Adrenal gland (tissue), 12 donors: ENCODE data around the gene KCNMA1. TPM values are rescaled to one million over a fixed set of nuclear protein-coding genes. Genes with fewer than 3 reads are reported as not detected.

Experiments used
- DNase-seq, 7 donors: peaks; one replicate each; pipeline ENCODE4 v3.0.0-alpha.2; 2019 to 2020
- H3K27ac ChIP-seq, 5 donors: fragments of 200-600 bp; sonication (generic) in 4 of 5; 1 replicate in 3 of 5; 2 replicates in 2 of 5; pipeline versions ENCODE4 v1.5.1 to v1.8.0; 2016 to 2020; ENCODE audit warnings: mild to moderate bottlenecking in 1 of 5
- H3K27me3 ChIP-seq: fragments of 200-600 bp; 2 replicates; pipeline ENCODE4 v1.8.0; 2021
- H3K36me3 ChIP-seq, 2 donors: fragments of 200-600 bp; replicated peaks in 1 of 2; 1 replicate in 1 of 2; 2 replicates in 1 of 2; pipeline versions ENCODE4 v1.5.1 to v1.8.0; 2018 to 2022
- H3K4me1 ChIP-seq, 2 donors: fragments of 200-600 bp; replicated peaks in 1 of 2; 1 replicate in 1 of 2; 2 replicates in 1 of 2; pipeline versions ENCODE4 v1.5.1 to v1.8.0; 2018 to 2021
- H3K4me3 ChIP-seq, 4 donors: fragments of 200-600 bp; sonication (generic) in 3 of 4; one replicate each; pipeline ENCODE4 v1.5.1; 2016 to 2018
- H3K9me3 ChIP-seq, 3 donors: fragments of 200-600 bp; sonication (generic) in 1 of 3; replicated peaks in 1 of 3; 1 replicate in 2 of 3; 2 replicates in 1 of 3; pipeline versions ENCODE4 v1.5.1 to v1.8.0; 2016 to 2021
- CTCF ChIP-seq, 6 experiments: fragments of 450-650 bp in 4 of 6; fragments of 200-600 bp in 2 of 6; sonication (generic) in 1 of 6; IDR thresholded peaks; 1 replicate in 5 of 6; 2 replicates in 1 of 6; pipeline versions ENCODE4 v1.5.1 to v1.8.0; 2016 to 2021; ENCODE audit warnings: antibody characterized with exemption in 6 of 6, mild to moderate bottlenecking in 2 of 6, moderate library complexity in 1 of 6
- POLR2A ChIP-seq, 2 donors: fragments of 450-650 bp; IDR thresholded peaks; one replicate each; pipeline ENCODE4 v1.6.1; 2017; ENCODE audit warnings: antibody characterized with exemption in 2 of 2, mild to moderate bottlenecking in 2 of 2, moderate library complexity in 1 of 2
- WGBS, 4 donors: extraction: QIAGEN DNeasy Blood & Tissue Kit in 2 of 4; methylation state at CpG; one replicate each; pipeline versions ENCODE4 v1.1.5 to v1.1.7; 2013 to 2017; 5-methylcytosine and 5-hydroxymethylcytosine counted together
- intact Hi-C, 2 donors: fragments of 100-400 bp; cut with DNase I; formaldehyde crosslinking; loops; one replicate each; pipeline versions ENCODE4 v1.14.1 to v1.15.0; 2022 to 2023
- polyA plus RNA-seq, 3 donors: library from polyadenylated mRNA; stranded (reverse); fragments of 200-250 nt in 2 of 3; fragments of 350-450 nt in 1 of 3; fragmentation: Illumina TruSeq in 1 of 3; extraction: RNeasy Lipid Tissue Mini Kit (QIAGEN cat#74804) in 1 of 3; gene quantifications; one replicate each; pipeline ENCODE4 v1.2.3, GENCODE V29; 2013 to 2014
- total RNA-seq, 9 donors: library from RNA; depleted of rRNA in 4 of 9; stranded (reverse); fragments of >200 nt in 4 of 9; fragments of 120-200 nt in 1 of 9; fragmentation: NEBNext Ultra II Directional in 1 of 9; extraction: Animal tissue kit (Norgen Biotek cat#: 25700) in 1 of 9; gene quantifications; one replicate each; pipeline versions ENCODE4 v1.1.0 to v1.2.4, GENCODE V29; 2013 to 2023
- donor health status: healthy with polysubstance abuse.
- donor health status: Bipolar disorder and iron deficiency.
- donor health status: DM: yes; HTN: yes; CAD: no.
- donor health status: DM: no; HTN: no; CAD: no.
- donor health status: DM: no; HTN: no; CAD: no.
- donor health status: DM: yes; HTN: yes; CAD: no.

The KCNMA1 gene
- total and polyA plus RNA-seq, 12 donors = 6.4 to 37.7 (median 13.4) TPM

GRCh38 chr10:77482072-77482471 lies 155.5 kb downstream of the KCNMA1 start:
- no peaks in the 10 kb centered on the region for H3K36me3 ChIP-seq
- no peak overlapping the region for H3K27ac ChIP-seq
- 44 to 80% (median 67%) methylated on average over 2 of the region's 2 CpGs for WGBS, 4 donors
- H3K27me3 ChIP-seq = no peaks in the 10 kb centered on the region
- no peaks in the 10 kb centered on the region for H3K9me3 ChIP-seq
- no peak overlapping the region for H3K4me3 ChIP-seq
- no peaks in the 10 kb centered on the region for H3K4me1 ChIP-seq
- intact Hi-C loops = no loop called here
- TF ChIP-seq POLR2A (IDR thresholded peaks at IDR 0.05) (no peak), CTCF (IDR thresholded peaks at IDR 0.05) (no peak)
- no peak for DNase-seq

GRCh38 chr10:77479586-77479985 lies 158.0 kb downstream of the KCNMA1 start:
- no peaks in the 10 kb centered on the region for H3K4me1 ChIP-seq
- intact Hi-C loops = no loop called here
- 72 to 77% (median 74%) methylated on average over 8 of the region's 8 CpGs for WGBS, 4 donors

GRCh38 chr10:77478962-77479359 lies 158.6 kb downstream of the KCNMA1 start:
- Histone ChIP-seq H3K9me3 (no peaks in the 10 kb centered on the region), H3K27me3 (no peaks in the 10 kb centered on the region), H3K27ac (no peak overlapping the region), H3K36me3 (no peaks in the 10 kb centered on the region), H3K4me3 (no peak overlapping the region), H3K4me1 (no peaks in the 10 kb centered on the region)
- no peak for TF ChIP-seq CTCF (IDR thresholded peaks at IDR 0.05)
- TF ChIP-seq POLR2A (IDR thresholded peaks at IDR 0.05) = no peak
- DNase-seq = no peak
- WGBS, 4 donors = 62 to 81% (median 71%) methylated on average over 5 of the region's 5 CpGs
- intact Hi-C loops = no loop called here

More at GRCh38 chr10:77479586-77479985, 158.0 kb downstream of the KCNMA1 start:
- Histone ChIP-seq H3K4me3 (no peak overlapping the region), H3K36me3 (no peaks in the 10 kb centered on the region), H3K27ac (no peak overlapping the region), H3K9me3 (no peaks in the 10 kb centered on the region), H3K27me3 (no peaks in the 10 kb centered on the region)
- TF ChIP-seq POLR2A (IDR thresholded peaks at IDR 0.05) (no peak), CTCF (IDR thresholded peaks at IDR 0.05) (no peak)
- no peak for DNase-seq

- H3K27me3 ChIP-seq = no peaks in the 10 kb centered on the region
- no peak for DNase-seq
- intact Hi-C loops = no loop called here
- no peaks in the 10 kb centered on the region for H3K9me3 ChIP-seq
- 78 to 83% (median 81%) methylated on average over 4 of the region's 4 CpGs for WGBS, 4 donors
- H3K27ac ChIP-seq = no peak overlapping the region
- no peaks in the 10 kb centered on the region for H3K36me3 ChIP-seq
- TF ChIP-seq CTCF (IDR thresholded peaks at IDR 0.05) = no peak
- no peak for TF ChIP-seq POLR2A (IDR thresholded peaks at IDR 0.05)
- H3K4me1 ChIP-seq = no peaks in the 10 kb centered on the region
- H3K4me3 ChIP-seq = no peak overlapping the region
These were observed 159.2 kb downstream of the KCNMA1 start for GRCh38 chr10:77478247-77478961.
